GM18951 (cell line): ENCODE results near the gene MMS19.

ENCODE experiments used
- POLR2A ChIP-seq: IDR thresholded peaks from 4 replicates; pipeline ENCODE4 v1.6.1; 2011; ENCODE audit warnings: mild to moderate bottlenecking; ENCODE audit not compliant: insufficient read length, insufficient read depth; ENCODE audit errors: extremely low read depth
- in situ Hi-C: fragments of 300-500 bp; cut with MboI; formaldehyde crosslinking; loops from one replicate; pipeline ENCODE4 v1.12.0; 2022; ENCODE audit warnings: low sequenced_read_pairs, mixed read lengths, inconsistent platforms; ENCODE audit not compliant: unreplicated experiment

Gene MMS19

GRCh38 chr10:97518301-97519043 lies 20.2 kb upstream of the MMS19 start:
- no peak for TF ChIP-seq POLR2A
- in situ Hi-C loops, result no loop called here

DNA sequence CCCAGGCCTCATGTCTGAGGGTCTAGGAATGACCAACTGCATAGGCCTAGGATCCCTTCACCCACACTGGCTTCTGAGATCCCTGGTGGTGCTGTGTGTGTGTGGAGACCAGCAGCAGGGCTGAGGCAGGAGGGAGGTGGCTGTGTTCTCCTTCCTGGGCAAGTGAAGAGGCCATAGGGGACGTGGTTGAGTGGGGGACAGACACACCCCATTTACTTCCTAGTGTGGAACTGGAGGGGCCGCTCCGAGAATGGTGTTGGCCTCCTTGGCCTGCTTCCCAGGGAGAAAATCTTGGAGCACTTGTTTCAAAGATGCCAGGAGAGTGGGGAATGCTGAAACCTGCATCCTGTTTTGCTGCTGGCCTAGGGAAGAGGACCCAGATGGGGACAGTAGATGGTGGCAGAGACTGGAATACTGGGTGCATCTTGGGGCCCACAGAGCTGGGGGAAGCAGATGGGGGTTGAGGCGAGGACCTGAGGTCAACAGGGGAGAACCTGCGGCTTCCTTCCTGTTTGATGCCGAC lies 19.6 kb upstream of the MMS19 start:
- TF ChIP-seq POLR2A, result no peak

GRCh38 chr10:97517096-97517750 lies 19.0 kb upstream of the MMS19 start:
- TF ChIP-seq POLR2A, result no peak
- in situ Hi-C loops, result no loop called here

More for the DNA sequence above, 19.6 kb upstream of the MMS19 start:
- in situ Hi-C loops, result no loop called here

DNA sequence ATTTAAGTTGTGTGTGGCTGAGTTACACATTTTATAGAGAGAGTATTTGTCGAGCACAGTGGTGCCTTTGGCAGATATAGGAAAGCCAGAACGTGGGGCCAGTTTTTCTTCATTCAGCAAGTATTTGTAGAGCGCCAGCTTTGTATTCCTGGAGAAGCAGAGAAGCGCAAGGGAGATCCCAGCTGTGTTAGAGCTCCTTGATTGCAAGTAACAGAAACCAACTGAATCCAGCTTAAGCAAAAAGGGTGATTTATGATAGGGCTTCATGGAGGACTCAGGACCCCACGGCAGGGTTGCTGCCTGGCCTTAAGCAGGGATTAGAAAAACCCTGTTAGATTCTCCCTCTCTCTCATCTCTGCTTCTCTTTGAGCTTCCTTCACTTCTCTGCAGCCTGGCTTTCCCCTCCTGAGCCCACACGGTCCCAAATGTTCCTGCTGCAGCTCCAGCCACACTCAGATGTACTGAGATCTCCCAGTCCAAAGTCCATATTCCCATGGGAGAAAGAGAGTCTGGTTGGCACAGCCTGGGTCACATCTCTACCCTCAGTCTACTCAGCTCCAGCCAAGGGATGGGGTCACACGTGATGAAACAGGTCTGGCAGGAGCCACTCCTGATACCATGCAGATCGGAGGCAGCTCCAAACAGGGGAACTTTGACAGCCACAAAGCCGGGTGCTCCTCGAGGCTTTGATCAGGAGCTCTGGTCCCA lies 17.2 kb upstream of the MMS19 start:
- TF ChIP-seq POLR2A, result no peak
- in situ Hi-C loops, result no loop called here

GRCh38 chr10:97514344-97514743 lies 16.1 kb upstream of the MMS19 start:
- TF ChIP-seq POLR2A, result no peak
- in situ Hi-C loops, result no loop called here

DNA sequence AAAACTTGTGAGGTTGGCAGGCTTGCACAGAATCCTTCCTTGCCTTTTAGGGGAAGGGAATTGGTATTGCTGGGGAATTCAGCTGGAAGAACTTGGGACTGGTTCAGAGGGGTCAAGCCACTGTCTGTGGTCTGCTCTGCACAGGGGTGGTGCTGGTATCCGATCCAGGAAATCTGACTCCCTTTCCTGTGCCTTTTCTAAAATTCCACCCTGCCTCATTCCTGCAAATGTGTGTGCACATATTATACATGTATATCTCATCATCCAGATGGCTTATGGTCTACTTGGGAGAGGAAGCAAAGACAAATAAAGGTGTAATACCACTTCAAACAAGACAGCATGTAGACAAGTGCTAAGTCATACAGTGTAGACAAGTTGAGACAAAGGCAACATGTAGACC lies 14.8 kb upstream of the MMS19 start:
- no peak for TF ChIP-seq POLR2A
- in situ Hi-C loops, result no loop called here

GRCh38 chr10:97511711-97512440 lies 13.7 kb upstream of the MMS19 start:
- in situ Hi-C loops, result no loop called here
- no peak for TF ChIP-seq POLR2A

GRCh38 chr10:97510686-97511085 lies 12.5 kb upstream of the MMS19 start:
- in situ Hi-C loops, result no loop called here
- TF ChIP-seq POLR2A, result no peak

- no peak for TF ChIP-seq POLR2A
- in situ Hi-C loops, result no loop called here
These were observed 11.0 kb upstream of the MMS19 start for GRCh38 chr10:97509120-97509680.

GRCh38 chr10:97508342-97508741 lies 10.1 kb upstream of the MMS19 start:
- in situ Hi-C loops, result no loop called here
- TF ChIP-seq POLR2A, result no peak

- TF ChIP-seq POLR2A, result no peak
- in situ Hi-C loops, result no loop called here
These were observed 8.2 kb upstream of the MMS19 start for GRCh38 chr10:97506199-97506991.

DNA sequence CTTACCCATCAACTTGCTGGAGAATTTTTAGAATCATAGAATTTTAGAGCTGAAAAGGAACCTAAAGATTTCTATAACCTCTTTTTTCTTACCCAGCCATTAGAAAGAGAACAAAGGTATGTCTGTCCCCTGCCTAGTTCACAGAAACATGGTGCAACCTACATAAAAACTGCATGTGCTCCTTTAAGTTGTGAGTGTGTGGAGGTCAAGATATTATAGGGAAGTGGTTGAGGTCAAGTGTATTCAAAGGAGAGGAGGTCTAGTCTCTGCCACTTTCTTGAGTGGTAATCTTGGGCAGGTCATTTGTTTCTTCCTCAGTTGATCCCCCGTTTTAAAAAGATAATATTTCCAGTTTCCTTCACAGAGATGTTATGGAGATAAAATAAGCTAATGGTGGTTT lies 6.9 kb upstream of the MMS19 start:
- no peak for TF ChIP-seq POLR2A
- in situ Hi-C loops, result no loop called here
